ENCODE results near the gene EHBP1. TPM values are rescaled to one million over a fixed set of nuclear protein-coding genes. Genes with fewer than 3 reads are reported as not detected.
A peak's percentile ranks its signal among the peaks of the same experiment; 100 is the strongest.
"Not testable (repeated sequence)": the region's sequence is repeated elsewhere in the genome, so short reads cannot be mapped to it uniquely, and the experiment has no call there.

The EHBP1 gene
- total RNA-seq, 1 donor from 2014 or later, result 26.1 TPM

- intact Hi-C loops (cut with DNase I), result no loop called here
- DNase-seq (no peak), ATAC-seq (ENCODE audit: poor library complexity) (no peak)
These were observed 307.9 kb downstream of the EHBP1 start for GRCh38 chr2:63013438-63013837.

- no peak for ATAC-seq (ENCODE audit: poor library complexity)
- intact Hi-C loops (cut with DNase I), result no loop called here
- no peak for DNase-seq
These were observed 309.9 kb downstream of the EHBP1 start for GRCh38 chr2:63015389-63015788.

DNA sequence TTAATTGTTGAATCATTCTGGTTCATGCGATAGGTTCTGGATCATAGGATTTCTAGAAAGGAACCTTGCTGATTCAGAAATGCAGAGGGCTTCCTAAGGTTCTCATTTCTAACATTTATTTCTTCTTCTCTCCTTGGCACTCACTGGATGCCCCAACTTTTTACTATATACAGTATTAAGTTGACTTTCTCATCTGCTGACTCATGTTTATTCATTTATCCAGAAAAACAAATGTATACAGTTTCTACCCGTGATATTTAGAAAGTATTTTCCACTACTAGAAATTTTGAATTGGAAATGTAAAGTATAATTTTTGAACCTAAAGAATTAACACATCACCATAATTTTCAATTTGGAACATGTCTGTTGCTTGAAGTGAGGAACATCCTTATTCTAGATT, 312.9 kb downstream of the EHBP1 start:
- intact Hi-C loops (cut with DNase I), result no loop called here
- DNase-seq, result no peak
- ATAC-seq (ENCODE audit: poor library complexity), result no peak

DNA sequence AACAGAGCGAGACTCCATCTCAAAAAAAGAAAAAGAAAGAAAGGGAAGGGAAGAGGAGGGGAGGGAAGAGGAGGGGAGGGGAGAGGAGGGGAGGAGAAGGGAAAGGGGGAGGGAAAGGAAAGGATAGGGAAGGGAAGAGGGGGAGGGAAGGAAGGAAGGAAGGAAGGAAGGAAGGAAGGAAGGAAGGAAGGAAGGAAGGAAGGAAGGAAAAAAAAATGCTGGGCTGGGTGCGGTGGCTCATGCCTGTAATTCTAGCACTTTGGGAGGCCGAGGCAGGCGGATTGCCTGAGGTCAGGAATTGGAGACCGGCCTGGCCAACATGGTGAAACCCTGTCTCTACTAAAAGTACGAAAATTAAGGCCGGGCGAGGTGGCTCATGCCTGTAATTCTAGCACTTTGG, 314.2 kb downstream of the EHBP1 start:
- intact Hi-C loops (cut with DNase I); ATAC-seq (ENCODE audit: poor library complexity); DNase-seq: not testable (repeated sequence)

DNA sequence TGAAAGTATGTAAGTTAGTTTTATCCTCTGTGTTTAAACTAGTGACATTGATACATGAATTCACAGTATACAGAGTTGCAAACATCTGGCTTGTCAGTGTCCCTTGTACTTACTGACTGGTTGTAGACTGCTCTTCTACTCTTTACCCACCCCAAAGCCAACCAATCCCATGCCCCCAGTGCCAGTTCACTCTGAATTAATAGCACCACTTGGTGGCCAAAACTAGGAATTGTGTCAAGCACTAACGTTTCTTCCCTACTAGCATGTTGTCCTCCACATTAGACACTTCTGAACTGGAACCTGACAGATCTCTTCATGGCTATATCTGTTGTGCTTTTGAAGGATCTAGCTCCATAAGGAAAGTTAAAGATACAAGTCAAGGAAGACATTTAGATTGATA, 317.9 kb downstream of the EHBP1 start:
- no peak for DNase-seq
- intact Hi-C loops (cut with DNase I), result no loop called here
- peak; percentile 31 for ATAC-seq (ENCODE audit: poor library complexity)

DNA sequence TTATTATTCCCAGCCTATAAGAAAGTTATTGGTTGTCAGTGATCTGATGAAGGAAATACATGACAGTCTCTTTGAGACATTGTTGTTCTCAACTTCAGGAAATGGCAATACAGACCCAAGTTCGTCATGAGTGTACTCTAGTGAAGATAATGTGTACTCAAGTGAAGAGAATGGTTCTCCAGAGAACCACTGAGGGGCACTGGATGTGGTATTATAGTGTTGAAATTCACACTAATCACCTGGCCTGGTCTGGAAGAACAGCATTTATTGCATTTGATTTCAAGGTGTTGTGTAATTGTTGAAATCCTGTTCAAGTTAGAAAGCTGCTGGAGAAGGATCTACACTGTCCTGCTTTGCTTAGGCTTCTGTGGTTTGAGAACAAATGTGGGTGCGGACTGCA, 321.7 kb downstream of the EHBP1 start:
- DNase-seq (no peak), ATAC-seq (ENCODE audit: poor library complexity) (no peak)
- intact Hi-C loops (cut with DNase I), result no loop called here

- intact Hi-C loops (cut with DNase I), result no loop called here
- ATAC-seq (ENCODE audit: poor library complexity) (no peak), DNase-seq (no peak)
These were observed 323.5 kb downstream of the EHBP1 start for GRCh38 chr2:63029058-63029457.

DNA sequence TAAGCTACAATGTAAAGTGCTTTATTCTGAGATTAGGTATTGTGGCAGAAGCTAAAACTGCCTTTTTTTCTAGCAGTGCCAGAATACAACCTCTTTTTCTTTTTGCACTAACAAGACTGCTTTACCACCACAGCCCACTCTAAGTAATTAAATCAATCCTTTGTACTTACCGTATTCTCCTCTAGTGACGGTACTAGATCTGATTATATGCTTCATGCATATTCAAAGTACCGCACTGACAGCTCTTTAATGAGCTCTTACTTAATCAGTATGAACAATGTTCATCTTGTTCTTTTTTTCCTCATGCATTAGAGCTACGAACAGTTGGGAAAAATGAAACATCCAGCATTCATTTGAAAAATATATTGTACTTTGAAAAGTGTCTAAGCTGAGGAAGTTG, 329.0 kb downstream of the EHBP1 start:
- ATAC-seq (ENCODE audit: poor library complexity) (no peak), DNase-seq (no peak)
- intact Hi-C loops (cut with DNase I), result no loop called here

GRCh38 chr2:63035169-63035568, 329.7 kb downstream of the EHBP1 start:
- intact Hi-C loops (cut with DNase I), result no loop called here
- DNase-seq, result no peak
- ATAC-seq (ENCODE audit: poor library complexity), result no peak

- no peak for ATAC-seq (ENCODE audit: poor library complexity)
These were observed 330.1 kb downstream of the EHBP1 start for GRCh38 chr2:63035660-63036059.

GRCh38 chr2:63038034-63038433, 332.5 kb downstream of the EHBP1 start:
- intact Hi-C loops (cut with DNase I), result no loop called here
- DNase-seq, result no peak
- ATAC-seq (ENCODE audit: poor library complexity), result no peak

More at GRCh38 chr2:63035660-63036059, 330.1 kb downstream of the EHBP1 start:
- intact Hi-C loops (cut with DNase I), result no loop called here
- DNase-seq, result no peak

- intact Hi-C loops (cut with DNase I), result no loop called here
- ATAC-seq (ENCODE audit: poor library complexity), result no peak
- DNase-seq, result no peak
These were observed 335.1 kb downstream of the EHBP1 start for GRCh38 chr2:63040586-63040985.

- intact Hi-C loops (cut with DNase I), result no loop called here
- ATAC-seq (ENCODE audit: poor library complexity) (no peak), DNase-seq (no peak)
These were observed 336.1 kb downstream of the EHBP1 start for GRCh38 chr2:63041592-63041991.

GRCh38 chr2:63044362-63045327, 339.1 kb downstream of the EHBP1 start:
- intact Hi-C loops (cut with DNase I), result no loop called here
- no peak for DNase-seq
- ATAC-seq (ENCODE audit: poor library complexity), result no peak

GRCh38 chr2:63046552-63046951, 341.0 kb downstream of the EHBP1 start:
- ATAC-seq (ENCODE audit: poor library complexity) (no peak), DNase-seq (no peak)
- intact Hi-C loops (cut with DNase I), result no loop called here

DNA sequence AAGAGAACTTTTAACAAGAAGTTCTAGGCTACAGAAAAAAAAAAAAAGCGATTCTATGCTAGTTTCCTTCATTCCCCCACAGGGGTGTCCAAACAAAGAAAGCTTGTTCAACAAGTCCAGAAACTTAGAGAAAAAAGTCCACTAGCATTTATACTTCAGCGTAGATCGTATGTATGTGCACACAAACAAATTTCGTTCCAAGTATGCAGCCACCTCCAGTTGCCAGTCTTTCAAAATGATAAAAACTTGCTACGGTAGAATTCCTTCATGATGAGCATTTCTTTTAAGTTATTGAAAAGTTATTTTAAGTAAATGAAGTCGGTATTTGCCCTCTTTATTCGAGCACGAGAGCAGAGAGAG, 341.4 kb downstream of the EHBP1 start:
- intact Hi-C loops (cut with DNase I), result no loop called here
- ATAC-seq (ENCODE audit: poor library complexity), result no peak
- no peak for DNase-seq

- intact Hi-C loops (cut with DNase I), result no loop called here
- DNase-seq (no peak), ATAC-seq (ENCODE audit: poor library complexity) (no peak)
These were observed 342.1 kb downstream of the EHBP1 start for GRCh38 chr2:63047321-63048279.

- intact Hi-C loops (cut with DNase I), result no loop called here
- ATAC-seq (ENCODE audit: poor library complexity), result no peak
- DNase-seq, result no peak
These were observed 343.1 kb downstream of the EHBP1 start for GRCh38 chr2:63048367-63049171.
